ENCODE data around the gene SAMHD1.
"Not testable (repeated sequence)": the region's sequence is repeated elsewhere in the genome, so short reads cannot be mapped to it uniquely, and the experiment has no call there.

The SAMHD1 gene

DNA sequence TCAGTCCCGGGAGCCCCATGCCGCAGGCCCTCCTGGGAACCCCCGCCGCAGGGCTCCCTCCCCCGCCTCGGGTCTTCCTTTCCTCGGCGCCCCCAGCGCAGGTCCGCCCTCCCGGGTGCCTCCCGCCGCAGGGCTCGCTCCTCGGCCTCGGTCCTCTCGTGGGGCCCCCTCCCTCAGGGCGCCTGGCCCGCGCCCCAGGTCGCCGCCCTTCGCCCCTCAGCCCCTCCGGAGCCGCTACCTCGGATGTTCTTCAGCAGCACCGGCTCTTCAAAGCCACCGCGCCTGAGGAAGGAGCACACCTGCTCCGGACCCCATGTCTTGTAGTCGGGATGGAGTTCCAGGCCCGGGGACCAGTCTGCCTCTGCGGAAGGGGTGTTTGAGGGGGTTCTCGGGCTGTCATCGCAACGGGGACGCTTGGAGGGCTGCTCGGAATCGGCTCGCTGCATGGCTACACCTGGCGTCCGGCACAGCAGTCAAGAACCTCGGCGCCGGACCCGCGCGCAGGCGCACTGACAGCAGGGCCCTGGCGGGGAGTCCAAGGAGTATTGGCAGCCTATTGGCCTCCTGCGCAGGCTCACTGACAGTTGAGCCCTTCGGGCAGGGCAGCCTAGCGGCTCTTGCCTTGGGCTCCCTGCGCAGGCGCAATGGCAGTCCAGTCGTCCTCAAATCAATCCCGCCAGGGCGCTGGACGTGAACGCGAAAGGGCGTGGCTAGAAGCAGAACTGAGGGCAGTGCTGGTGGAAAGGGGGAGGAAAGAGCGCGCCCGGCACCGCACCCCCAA, at the start of gene SAMHD1:
Gene SAMHD1, minus strand, starts transcription at position 511 of the 781 bp plus-strand sequence. Its CDS starts 65 bp downstream, at position 446.
- DNase-seq (ENCODE audit: low spot score) = peak; percentile 99

GRCh38 chr20:37000171-37000570, 48.7 kb upstream of the SAMHD1 start:
- DNase-seq (ENCODE audit: low spot score) = not testable (repeated sequence)

- no peak for DNase-seq (ENCODE audit: low spot score)
These were observed 47.1 kb upstream of the SAMHD1 start for GRCh38 chr20:36998652-36999051.

DNA sequence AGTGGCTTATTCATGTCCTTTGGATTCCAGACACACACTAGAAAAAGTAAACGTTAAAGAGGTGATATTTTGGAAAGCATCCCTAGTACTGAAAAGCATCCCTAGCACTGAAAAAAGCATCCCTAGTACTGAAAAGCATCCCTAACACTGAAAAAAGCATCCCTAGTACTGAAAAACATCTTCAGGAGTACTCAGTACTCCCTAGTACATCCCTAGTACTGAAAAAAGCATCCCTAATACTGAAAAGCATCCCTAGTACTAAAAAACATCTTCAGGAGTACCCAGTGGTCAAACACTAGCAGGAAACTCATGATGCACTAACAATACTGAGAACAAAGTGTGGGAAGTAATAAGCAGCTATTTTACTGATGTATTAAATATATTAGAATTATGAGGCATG, 45.6 kb upstream of the SAMHD1 start:
- no peak for DNase-seq (ENCODE audit: low spot score)

- not testable (repeated sequence) for DNase-seq (ENCODE audit: low spot score)
These were observed 42.7 kb upstream of the SAMHD1 start for GRCh38 chr20:36994221-36994620.

DNA sequence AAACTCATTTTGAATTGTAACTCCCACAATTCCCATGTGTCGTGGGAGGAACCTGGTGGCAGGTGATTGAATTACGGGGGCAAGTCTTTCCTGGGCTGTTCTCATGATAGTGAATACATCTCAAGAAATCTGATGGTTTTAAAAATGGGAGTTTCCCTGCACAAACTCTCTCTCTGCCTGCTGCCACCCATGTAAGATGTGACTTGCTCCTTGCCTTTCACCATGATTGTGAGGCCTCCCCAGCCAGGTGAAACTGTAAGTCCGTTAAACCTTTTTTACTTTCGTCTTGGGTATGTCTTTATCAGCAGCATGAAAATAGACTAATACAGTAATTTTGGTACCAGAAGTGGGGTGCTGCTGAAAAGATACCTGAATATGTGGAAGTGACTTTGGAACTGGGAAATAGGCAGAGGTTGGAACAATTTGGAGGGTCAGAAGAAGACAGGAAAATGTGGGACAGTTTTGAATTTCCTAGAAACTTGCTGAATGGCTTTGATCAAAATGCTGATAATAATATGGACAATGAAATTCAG, 41.4 kb upstream of the SAMHD1 start:
- no peak for DNase-seq (ENCODE audit: low spot score)

- no peak for DNase-seq (ENCODE audit: low spot score)
These were observed 40.2 kb upstream of the SAMHD1 start for GRCh38 chr20:36991703-36992102.

DNA sequence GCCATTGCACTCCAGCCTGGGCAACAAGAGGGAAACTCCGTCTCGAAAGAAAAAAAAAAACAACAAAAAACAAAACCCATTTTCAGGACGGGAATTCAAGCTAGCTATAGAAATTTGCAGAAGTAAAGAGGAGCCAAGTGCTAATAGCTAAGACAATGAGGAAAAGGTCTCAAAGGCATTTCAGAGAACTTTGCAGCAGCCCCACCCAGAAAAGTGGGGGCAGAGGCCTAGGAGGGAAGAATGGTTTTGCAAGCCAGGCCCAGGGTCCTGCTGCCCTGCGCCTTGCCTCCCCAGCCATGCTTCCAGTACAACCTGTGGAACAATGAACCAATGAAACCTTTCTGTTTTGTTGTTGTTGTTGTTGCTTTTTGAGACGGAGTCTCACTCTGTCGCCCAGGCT, 38.3 kb upstream of the SAMHD1 start:
- no peak for DNase-seq (ENCODE audit: low spot score)

- no peak for DNase-seq (ENCODE audit: low spot score)
These were observed 37.0 kb upstream of the SAMHD1 start for GRCh38 chr20:36988494-36988966.

GRCh38 chr20:36984257-36984638, 32.7 kb upstream of the SAMHD1 start:
- no peak for DNase-seq (ENCODE audit: low spot score)

DNA sequence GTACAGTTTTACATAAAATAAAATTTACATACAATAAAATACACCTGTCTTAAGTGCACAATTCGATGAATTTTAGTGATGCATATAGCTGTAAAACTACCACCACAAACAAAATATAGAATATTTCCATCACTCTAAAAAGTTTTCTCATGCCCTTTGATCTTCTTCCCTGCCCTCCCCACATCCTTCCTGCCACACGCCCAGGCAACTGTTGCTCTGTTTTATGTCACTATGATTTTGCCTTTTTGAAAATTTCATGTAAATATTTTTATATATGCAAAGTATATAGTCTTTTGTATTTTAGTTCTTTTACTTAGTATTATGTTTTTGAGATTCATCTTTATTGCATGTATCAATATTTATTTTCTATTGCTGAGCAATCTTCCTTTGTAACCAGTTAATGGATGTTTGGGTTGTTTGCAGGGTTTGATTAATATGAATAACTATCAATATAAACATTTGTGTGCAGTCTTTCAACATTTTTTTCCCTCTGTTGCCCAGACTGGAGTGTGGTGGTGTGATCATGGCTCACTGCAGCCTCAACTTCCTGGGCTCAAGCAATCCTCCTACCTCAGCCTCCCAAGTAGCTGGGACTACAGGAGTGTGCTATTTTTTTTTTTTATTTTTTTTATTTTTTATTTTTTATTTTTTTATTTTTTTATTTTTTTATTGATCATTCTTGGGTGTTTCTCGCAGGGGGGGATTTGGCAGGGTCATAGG, 23.8 kb upstream of the SAMHD1 start:
- no peak for DNase-seq (ENCODE audit: low spot score)

DNA sequence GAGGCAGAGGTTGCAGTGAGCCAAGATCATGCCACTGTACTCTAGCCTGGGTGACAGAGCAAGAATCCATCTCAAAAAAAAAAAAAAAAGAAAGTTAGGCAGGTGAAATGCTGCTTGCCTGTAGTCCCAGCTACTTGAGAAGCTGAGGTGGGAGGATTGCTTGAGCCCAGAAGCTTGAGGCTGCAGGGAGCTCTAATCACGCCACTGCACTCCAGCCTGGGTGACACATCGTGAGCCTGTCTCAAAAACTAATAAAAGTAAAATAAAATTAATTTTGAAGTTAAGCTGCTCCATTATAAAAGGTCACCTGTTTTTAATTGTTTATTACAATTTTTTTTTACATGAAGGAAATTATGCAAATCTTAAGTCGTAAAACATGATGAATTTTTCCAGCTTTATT, 23.2 kb upstream of the SAMHD1 start:
- DNase-seq (ENCODE audit: low spot score) = no peak

DNA sequence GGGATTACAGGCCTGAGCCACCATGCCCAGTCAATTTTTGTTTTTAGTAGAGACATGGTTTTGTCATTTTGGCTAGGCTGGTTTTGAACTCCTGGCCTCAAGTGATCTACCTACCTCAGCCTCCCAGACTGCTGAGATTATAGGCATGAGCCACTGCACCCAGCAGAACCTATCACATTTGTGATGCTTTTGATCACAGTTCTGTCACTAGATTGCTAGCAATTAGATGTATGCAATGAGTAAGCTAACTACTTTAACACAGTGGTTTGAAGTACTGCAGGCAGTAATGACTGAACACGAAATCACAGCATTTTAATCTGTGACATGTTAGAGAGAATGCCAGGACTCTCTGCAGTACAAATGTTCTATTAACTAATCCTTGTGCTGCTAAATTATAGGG, 19.6 kb upstream of the SAMHD1 start:
- no peak for DNase-seq (ENCODE audit: low spot score)

DNA sequence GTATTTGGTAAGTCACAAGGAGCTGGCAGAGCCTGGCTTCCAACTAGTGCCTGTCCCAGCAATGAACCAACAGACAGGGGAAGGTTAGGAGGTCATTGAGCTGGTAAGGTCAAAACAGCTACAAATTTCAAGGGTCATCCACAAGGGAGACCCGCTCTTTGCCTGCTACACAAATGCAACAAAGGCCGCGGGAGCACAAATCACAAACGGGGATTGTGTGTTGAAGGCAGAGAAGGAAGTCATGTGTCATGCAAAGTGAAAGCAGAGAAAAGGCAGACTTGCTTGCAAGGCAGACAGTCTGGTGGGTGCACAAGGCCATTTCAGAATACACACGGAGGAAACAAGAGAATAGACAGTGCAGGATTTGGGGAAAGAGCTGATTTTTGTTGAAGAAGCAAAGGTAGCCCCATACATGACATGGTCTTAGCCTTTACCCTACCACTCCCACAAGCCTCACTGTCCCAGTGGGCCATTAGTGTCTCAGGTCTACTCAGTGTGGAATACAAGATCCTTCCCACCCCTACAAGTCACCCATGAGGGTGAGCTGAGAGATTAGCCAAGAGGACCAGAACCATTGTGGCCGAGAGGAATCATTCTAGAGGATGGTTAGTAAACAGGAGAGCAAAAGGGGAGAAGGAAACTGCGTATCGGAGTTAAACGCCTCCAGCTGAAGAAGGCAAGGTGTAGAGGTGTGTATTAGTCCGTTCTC, 18.1 kb upstream of the SAMHD1 start:
- DNase-seq (ENCODE audit: low spot score) = no peak

- DNase-seq (ENCODE audit: low spot score) = no peak
These were observed 17.5 kb upstream of the SAMHD1 start for GRCh38 chr20:36969051-36969450.

DNA sequence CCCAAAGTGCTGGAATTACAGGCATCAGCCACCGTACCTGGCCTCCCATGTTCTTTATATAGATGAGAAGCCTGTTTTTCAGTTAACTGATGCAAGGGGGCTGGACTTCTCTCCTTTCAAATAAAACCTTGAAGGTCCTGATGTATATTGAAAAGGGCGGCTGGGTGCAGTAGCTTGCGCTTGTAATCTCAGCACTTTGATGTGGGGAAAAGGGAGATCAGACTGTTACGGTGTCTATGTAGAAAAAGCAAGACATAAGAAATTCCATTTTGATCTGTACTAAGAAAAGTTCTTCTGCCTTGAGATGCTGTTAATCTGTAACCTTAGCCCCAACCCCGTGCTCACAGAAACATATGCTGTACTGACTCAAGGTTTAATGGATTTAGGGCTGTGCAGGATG, 16.1 kb upstream of the SAMHD1 start:
- no peak for DNase-seq (ENCODE audit: low spot score)

DNA sequence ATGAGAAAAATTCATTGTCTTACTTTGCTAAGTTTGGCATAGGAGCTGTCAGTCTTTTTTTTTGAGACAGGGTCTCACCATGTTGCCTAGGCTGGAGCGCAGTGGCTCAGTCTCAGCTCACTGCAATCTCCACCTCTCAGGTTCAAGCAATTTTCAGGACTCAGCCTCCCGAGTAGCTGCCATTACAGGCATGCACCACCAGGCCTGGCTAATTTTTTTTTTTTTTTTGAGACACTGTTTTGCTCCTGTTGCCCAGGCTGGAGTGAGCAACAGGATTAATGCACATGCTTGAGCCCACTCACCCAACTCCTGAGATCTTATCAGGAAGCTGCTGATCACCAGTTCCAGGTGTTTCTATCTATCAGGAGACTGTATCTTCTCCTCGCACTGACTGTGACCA, 15.5 kb upstream of the SAMHD1 start:
- not testable (repeated sequence) for DNase-seq (ENCODE audit: low spot score)

GRCh38 chr20:36962354-36962941, 10.9 kb upstream of the SAMHD1 start:
- DNase-seq (ENCODE audit: low spot score) = not testable (repeated sequence)

GRCh38 chr20:36959242-36959641, 7.7 kb upstream of the SAMHD1 start:
- no peak for DNase-seq (ENCODE audit: low spot score)

- DNase-seq (ENCODE audit: low spot score) = no peak
These were observed 6.6 kb upstream of the SAMHD1 start for GRCh38 chr20:36957875-36958667.

DNA sequence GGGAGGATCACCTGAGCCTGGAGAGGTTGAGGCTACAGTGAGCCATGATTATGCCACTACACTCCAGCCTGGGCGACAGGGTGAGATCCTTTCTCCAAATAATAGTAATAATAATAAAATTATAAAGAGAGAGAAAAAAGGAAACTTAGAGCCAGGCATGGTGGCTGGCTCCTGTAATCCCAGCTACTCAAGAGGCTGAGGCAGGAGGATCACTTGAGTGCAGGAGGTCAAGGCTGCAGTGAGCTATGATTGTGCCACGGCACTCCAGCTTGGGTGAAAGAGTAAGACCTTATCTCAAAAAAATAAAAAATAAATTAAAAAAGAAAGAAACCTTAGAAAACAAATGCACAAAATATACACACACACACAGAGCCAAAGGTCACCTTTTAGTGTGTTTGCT, 5.2 kb upstream of the SAMHD1 start:
- DNase-seq (ENCODE audit: low spot score) = no peak
